Hematopoietic multipotent progenitor cell treated with erythropoietin and hydrocortisone succinate and interleukin-3 and kit ligand, for 17 days (in vitro differentiated cells): ENCODE measurements around the gene NUTM2F.
"Not testable (repeated sequence)": the region's sequence is repeated elsewhere in the genome, so short reads cannot be mapped to it uniquely, and the experiment has no call there.

Experiments used
- DNase-seq: peaks from one replicate; pipeline ENCODE4 v3.0.0-alpha.2; 2015; ENCODE audit warnings: low spot score

NUTM2F gene

DNA sequence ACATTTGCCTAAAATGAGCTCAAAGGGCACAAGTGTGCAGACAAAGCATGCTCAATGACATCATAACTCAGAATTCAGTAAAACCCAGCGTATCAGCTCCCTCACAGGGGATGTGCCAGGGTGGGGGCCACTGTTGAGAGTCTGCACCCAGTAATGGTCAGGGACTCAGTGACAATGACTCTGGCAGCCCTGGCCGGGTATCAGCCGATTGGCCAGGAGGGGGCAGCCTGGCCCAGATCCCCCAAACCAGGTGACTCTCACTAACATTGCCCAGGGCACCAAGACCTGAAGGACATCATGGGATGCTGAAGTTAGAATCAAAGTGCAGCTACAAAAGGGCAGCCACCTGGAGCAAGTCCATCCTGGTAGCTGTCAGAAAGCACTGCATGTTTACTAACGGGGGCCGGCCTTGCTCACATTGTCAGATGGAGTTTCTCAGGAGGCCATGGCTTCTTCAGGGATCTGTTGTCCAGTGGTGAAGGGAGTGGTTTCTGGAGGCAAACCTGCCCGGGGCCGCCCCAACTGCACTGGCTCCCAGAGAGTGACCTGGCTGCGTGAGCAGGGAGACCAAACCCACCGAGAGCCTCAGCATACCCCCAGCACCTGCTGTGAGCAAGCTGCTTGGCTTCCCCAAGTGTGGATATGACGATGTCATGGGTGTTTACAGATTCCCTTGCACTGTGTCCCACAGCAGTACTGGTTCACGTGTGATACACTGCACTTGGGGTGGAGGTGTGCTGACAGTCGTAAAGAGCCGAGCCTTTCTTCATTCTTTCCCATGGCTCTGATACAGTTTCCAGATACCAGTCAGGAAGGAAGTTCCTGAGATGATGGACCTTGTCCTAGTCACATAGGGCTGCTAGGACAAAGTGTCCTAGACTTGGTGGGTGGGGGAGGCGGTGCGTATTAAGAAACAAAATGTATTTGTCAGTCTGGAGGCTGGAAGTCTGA lies 13.1 kb downstream of the NUTM2F start:
- not testable (repeated sequence) for DNase-seq

DNA sequence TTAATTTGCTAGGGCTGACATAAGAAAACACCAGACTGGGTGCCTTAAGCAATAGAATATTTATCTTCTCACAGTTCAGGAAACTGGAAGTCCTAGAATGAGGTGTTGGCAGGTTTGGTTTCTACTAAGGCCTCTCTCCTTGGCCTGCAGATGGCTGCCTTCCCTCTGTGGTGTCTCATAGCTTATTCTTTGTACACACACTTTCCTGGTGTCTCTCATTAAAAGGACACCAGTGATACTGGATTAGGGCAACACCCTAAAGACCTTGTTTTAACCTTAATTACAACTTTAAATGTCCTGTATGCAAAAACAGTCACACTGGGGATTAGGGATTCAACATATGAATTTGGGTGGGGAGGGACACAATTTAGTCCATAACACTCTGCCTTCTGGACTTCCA lies 25.1 kb downstream of the NUTM2F start:
- no peak for DNase-seq

DNA sequence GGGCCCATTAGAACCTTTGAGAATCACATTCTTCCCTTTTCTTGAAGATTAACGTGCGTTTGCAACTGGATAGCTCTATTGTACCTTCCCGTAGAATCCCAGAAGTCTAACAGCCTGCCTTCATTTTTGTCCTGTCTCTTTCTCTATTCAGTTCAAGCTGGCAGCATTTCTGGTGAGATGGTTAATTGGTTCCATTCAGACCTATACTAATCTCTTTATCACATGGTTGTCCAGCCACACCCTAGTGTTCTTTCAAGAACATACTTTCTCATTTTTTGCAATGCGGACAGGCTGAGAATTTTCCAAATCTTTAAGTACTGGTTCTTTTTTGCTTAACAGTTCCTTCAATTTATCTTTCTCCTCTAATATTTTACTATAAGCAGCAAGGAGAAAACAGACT lies 26.0 kb downstream of the NUTM2F start:
- no peak for DNase-seq

DNA sequence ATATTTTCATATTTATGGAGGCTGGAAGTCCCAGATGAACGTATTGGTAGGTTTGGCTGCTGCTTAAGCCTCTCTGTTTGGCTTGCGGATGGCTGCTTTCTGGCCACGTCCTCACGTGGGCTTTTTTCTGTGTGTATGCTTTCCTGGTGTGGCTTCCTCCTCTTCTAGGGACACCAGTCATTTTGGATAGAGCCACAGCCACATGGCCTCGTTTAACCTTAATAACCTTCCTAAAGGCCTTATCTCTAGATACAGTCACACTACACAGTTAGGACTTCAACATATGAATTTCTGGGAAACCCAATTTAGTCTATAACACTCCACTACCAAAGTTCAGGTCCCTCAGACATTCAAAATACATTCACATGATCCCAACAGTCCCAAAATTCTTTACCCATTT lies 26.9 kb downstream of the NUTM2F start:
- no peak for DNase-seq

DNA sequence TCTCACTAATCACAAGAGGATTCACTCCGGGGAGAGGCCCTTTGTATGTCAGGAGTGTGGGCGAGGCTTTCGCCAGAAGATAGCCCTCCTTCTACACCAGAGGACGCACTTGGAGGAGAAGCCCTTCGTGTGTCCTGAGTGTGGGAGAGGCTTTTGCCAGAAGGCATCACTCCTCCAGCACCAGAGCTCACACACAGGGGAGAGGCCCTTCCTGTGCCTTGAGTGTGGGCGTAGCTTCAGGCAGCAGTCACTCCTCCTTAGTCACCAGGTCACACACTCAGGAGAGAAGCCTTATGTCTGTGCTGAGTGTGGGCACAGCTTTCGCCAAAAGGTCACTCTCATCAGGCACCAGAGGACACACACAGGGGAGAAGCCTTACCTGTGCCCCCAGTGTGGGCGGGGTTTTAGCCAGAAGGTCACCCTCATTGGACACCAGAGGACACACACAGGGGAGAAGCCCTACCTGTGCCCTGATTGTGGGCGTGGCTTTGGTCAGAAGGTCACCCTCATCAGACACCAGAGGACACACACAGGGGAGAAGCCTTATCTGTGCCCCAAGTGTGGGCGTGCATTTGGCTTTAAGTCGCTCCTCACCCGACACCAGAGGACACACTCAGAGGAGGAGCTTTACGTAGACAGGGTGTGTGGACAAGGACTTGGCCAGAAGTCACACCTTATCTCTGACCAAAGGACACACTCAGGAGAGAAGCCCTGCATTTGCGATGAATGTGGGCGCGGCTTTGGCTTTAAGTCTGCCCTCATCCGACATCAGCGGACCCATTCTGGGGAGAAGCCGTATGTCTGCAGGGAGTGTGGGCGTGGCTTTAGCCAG lies 27.8 kb downstream of the NUTM2F start:
- DNase-seq, result peak; percentile 31

DNA sequence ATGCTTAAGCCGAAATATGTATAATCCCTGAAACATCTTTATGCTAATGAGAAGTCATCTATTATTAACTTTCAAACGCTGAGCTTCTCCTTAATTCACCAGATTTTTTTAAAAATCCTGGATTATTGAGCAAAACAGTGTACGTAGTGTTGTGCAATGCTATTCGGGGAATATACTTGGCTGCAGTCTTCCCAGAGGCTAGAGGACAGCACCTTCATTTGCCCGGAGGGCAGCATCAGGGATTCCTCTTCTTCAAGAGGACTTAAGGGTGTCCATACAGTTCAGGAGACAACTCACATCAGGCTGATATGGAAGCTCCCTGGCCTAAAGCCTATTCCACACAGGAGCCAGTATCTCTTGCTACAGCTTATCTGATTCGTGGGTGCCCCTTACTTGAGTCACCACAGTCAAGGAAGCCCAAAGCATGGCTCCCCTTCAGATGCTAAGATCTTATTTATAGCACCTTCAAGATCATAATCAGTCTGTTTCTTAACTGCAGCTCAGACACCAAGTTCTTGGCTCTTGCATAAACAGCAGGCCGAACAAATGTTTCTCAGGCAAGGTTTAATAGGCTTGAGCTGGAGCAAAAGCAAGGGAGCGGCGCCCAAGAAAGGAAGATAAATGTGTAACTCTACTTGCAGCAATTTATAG lies 29.4 kb downstream of the NUTM2F start:
- no peak for DNase-seq

DNA sequence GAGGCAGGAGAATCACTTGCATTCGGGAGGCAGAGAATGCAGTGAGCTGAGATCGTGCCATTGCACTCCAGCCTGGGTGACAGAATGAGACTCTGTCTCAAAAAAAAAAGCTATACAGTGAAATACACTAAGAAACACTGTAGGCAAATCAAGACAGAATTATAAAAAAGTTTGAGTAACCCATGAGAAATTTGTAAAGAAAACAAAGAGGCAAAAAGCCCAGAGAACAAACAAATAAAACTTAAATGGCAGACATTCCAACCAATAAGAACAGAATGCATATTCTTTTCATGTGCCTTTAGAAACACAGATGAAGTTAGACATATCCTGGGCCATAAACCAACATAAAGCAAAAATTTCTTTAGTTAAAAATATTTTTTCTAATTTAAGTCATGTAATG lies 38.8 kb downstream of the NUTM2F start:
- no peak for DNase-seq

DNA sequence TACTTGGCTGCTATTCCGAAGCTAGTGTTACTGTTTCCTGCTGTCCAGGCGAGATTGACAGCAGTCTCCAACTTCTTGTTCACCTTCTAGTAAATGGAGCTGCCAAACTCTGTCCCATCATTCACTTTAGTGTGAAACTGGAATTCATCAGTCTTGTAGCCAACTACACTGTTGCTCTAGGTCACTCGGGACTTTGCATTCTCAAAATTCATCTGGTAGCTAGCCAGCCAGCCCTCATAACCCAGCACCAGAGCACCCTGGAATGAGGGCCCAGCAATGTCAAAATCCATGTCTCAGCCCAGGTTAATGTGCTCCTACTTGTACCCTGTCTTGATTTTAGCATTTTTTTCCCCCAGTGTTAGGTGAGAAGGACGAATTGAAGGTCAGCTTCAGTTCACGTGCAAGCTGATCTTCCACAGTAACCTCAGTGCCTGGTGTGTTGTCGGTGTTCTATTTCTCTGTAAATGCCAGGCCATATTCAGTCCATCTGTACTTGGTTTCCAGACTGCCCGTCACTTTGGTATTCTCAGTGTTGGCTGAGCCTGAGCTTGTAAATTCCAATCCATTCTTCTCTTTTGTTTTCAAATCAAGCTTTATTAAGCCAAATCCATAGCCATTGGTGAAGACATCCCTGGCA lies 40.4 kb downstream of the NUTM2F start:
- no peak for DNase-seq

DNA sequence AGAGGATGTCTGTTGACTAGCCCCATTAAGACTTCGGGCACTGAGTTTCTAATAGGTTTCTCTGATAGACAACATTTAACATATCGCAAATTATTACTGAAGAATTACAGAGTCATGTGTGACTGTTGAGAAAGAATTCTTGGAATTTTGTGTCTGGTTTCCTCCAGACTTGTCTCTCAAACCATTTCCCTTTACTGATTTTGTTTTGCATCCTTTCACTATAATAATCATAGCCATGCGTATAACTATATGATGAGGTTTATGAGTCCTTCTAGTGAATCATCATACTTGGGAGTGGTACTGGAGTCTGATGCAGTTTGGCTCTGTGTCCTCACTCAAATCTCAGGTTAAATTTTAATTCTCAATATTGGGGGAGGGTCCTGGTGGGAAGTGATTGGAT lies 42.3 kb downstream of the NUTM2F start:
- no peak for DNase-seq

DNA sequence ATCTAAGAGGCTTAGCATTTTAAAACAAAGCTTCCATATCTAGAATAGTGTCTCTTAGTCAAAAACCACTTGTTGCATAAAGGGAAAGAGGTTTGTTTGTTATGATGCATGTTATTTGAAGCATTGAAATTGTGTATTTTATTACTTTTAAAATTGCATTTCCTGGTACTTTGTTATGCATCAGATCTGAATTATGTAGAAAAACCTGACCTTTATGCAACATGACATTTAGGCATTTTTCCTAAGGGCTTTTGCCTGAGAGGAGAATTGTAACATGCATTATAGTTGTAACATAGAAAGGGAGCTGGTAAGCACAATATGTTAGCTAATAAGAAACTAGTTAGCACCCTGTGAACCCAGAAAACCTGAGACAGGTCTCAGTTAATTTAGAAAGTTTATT lies 47.3 kb downstream of the NUTM2F start:
- no peak for DNase-seq

DNA sequence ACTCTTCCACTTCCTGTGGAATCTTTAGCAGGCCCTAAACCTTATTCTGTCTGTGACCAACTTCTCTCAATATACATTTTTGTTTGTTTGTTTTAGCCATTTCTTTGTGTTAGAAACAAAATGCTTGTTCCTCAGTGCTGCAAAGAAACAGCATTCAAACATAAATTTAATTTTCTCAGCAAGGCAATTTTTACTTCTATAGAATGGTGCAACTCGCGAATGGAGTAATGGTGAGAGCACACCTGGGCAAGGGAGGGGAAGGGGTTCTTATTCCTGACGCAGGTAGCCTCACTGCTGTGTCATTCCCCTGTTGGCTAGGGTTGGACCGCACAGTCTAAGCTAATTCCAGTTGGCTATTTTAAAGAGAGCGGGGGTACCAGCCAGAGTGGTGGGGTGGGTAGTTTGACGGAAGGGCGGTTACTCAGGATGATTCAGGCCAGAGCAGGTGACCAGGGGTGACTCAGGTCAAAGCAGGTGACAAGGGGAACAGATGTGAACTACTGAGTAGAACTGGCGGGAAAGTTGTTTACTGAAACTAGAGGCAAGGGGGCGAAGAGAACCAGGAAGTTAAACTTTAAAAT lies 47.9 kb downstream of the NUTM2F start:
- DNase-seq, result no peak

DNA sequence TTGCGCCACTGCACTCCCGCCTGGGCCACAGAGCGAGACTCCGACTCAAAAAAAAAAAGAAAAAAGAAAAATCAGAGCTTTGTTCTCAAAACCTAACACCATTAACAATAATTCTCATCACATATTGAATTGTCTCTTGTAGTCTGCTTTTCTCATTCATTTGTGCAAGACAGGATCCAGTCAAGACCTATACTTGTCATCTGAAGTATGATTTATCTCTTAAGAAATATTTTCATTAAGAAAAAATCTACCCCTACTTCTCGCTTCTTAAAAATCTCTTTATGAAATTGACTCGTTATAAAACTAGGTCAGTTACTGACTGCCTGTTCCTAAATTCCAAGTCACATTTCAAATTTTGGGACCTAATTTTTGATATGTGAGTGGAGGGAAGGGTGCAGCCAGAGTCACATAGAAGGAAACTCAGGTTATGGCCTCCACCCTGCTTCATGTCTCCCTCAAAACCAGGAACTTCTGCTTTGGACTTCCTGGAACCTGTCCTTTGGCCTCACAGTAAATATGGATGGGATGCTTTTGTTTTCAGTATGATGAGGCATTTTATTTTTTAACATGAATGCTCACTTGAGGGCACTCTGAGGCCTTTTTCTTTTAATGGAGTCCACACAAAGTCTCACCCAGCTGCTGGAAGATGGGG lies 50.4 kb downstream of the NUTM2F start:
- no peak for DNase-seq

DNA sequence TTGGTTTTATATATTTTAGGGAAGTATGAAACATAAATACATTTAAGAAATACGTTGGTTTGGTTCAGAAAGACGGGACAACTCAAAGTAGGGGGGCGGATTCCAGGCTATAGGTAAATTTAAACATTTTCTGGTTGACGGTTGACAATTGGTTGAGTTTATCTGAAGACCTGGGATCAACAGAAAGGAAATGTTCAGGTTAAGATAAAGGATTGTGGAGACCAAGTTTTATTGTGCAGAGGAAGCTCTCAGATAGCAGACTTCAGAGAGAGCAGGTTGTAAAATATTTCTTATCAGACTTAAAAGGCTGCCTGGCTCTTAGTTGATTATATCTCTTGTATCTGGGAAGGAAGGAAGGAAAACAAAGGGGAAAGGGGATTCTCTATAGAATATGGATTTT lies 51.4 kb downstream of the NUTM2F start:
- not testable (repeated sequence) for DNase-seq

DNA sequence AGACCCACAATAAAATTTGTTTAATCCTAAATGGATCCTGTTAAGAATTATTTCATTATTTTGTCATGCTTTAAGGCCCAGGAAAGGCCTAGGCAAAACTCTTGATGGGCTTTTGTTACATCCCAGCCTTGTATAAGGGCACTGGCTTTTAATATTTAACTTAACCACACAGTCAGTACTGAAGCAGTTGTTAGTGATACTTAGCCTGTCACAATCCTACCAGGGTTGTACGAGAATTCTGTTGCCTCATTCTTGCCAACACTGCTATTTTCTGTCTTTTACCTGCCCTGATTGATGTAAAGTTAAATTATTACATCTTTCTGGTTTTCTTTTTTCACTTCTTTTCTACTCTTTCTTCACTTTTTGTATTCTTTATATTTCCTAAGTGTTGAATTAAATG lies 58.4 kb downstream of the NUTM2F start:
- no peak for DNase-seq

DNA sequence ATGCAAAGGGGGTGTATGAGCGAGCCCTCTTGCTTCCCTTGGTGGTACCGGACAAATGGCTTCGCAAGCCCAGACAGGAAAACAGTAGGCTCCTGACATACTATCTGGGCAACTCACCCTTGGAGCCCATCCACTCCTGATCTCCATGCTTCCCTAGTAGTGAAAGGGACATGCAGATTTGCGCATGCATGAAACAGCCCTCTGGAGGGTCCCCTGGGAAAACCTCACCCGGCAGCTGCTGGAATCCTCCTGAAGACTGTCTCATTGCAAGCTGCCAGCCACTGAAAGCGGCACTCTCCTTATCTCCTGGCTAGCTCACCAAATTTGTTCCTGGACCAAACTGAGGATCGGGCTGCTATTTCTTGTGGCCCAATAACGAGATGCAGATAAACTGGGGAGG lies 59.2 kb downstream of the NUTM2F start:
- DNase-seq, result no peak
